ENCODE results near the gene TIAM1.
"Not testable (repeated sequence)": the region's sequence is repeated elsewhere in the genome, so short reads cannot be mapped to it uniquely, and the experiment has no call there.

TIAM1 gene

DNA sequence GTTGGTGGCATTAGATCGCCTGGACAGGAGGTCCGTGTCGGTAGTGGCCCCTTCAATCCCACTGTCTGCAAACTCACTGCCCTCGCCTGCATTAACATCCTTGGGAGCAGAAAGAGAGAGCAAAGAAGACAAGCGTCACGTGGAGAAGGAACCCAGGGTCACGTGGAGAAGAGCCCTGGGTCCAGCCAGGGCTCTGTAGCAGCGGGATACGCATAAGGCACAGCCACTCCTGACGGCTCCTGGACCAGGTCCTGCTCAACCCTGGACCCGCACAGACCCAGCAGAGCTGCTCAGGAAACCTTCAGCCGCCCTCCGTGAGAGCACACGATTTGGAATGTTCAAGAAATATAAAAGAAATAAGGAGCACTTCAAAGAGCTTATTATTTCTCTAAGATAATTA lies 92.0 kb downstream of the TIAM1 start:
- no peak for DNase-seq (ENCODE audit: low read depth)

DNA sequence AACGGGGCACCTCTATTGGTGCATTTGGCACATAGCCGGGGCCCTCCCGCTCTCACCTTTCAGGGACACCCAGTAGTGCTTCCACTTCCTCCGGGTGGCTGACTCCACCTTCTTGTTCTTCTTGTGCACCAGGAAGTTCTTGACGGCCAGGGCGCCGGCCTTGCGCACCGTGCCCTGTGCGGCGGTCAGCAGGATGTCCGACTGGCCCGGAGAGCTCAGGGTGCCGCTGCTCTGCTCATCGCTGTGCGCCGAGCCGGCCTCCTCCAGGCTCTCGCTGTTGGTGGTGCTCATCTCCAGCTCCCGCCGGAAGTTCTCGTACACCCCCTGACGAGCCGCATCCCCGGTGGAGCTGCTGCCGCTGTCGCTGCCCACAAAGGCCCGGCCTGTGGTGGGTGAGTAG lies 92.4 kb downstream of the TIAM1 start:
- DNase-seq (ENCODE audit: low read depth): no peak

GRCh38 chr21:31248598-31248997 lies 95.5 kb downstream of the TIAM1 start:
- DNase-seq (ENCODE audit: low read depth): no peak

DNA sequence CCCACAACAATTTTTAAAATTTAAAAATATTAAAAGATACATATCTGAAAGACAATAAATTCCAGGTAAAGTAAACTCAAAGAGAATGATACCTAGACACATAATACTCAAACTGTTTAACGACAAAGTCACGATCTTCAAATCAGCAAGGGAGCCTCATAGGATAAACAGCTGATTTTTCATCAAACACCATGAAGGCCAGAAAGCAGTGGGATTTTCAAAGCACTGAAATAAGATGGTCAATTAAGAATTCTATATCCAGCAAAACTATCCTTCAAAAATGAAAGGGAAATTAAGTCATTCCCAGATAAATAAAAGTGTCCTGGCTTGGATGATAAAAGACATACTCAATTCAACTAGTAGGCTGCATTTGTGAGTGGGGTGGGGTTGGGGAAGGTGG lies 100.5 kb downstream of the TIAM1 start:
- DNase-seq (ENCODE audit: low read depth): no peak

DNA sequence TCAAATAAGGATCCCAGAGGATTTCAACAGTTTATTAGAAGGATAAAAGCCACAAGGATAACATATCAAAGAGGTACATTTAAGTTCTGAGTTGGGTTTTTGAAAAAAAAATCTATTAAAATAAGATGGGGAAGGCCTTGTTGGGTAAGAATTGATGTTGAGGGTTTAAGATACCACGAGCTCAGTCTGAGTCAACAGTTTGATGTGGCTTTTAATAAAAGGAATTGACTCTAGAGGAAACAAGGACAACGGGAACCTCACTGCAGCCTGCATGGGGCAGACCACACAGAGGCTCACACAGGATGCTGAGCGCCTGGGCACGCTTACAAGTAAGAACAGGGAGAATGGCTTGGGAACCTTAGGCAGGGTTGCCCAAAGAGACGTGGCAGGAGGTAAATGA lies 107.5 kb downstream of the TIAM1 start:
- no peak for DNase-seq (ENCODE audit: low read depth)

DNA sequence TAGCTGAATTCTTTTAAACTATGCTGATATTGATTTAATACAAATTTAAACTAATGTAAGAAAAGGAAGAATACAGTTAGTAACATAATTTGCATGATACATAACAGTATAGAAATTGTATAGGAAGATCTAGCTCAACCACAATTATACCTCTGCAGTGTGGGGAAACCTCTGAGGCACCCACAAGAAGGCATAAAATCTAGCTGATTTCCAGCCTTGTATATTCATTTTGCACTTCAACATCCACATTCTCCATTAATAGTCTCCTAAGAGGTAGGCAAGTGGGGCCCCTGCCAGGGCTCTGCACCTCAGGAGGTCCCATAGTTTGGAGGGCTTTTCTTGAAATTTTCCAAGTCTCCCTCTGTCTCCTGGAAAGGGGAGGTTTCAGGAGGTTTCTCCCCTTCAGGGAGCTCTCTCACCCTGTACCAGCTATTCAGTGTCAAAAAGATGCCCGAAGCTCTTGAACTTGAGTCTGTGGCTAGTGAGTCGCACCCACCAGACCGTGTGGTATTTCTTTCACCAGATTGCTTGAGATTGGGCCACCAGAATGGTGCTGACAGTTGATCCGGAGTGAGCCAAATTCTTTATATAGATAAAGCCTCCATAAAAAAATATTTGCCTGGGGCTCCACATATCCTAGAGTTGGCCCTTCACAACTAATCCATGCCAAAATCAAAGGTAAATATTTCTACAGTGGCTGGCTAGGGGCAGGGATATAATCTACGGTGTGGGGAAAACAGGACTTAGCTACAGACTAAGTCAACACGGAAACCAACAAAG lies 108.2 kb downstream of the TIAM1 start:
- DNase-seq (ENCODE audit: low read depth): no peak

DNA sequence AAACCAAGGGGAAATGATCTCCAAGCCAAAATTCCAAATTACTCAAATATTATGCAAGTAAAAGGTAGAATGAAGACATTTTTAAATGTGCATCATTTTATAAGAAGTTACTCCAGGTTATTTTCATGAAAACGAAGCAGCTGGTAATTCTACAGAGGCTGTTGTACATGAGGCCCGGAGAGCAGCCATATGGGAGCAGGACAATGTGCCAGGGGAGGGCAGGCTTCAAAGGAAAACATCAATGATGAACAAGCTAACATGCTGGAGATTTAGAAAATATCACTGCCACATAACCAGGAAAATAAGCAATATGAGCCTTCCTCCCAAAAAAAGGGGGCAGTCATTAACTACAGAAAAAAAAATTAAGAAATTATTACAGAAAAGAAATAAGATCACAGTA lies 109.1 kb downstream of the TIAM1 start:
- DNase-seq (ENCODE audit: low read depth): no peak

DNA sequence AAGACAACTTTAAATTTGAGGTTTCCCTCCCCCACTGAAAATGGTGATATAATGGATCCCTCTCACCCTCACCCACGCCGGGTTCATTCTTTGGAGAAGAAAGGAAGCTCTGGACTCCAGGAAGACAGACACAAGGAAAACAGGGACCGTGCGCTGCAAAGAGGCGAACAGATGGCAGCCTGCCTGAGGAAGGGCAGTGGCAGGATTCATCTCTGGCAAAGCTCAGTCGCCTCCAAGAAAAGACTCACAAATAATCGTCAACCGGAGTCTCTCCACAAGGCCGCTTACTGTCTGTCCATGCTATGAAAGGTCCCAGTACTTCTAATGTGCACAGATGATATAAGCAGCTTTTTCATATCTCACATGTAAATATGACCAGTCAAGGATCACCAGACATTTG lies 110.3 kb downstream of the TIAM1 start:
- no peak for DNase-seq (ENCODE audit: low read depth)

GRCh38 chr21:31232344-31232743 lies 111.7 kb downstream of the TIAM1 start:
- no peak for DNase-seq (ENCODE audit: low read depth)

GRCh38 chr21:31230937-31231336 lies 113.1 kb downstream of the TIAM1 start:
- no peak for DNase-seq (ENCODE audit: low read depth)

GRCh38 chr21:31228723-31229122 lies 115.3 kb downstream of the TIAM1 start:
- DNase-seq (ENCODE audit: low read depth): not testable (repeated sequence)

GRCh38 chr21:31225713-31226112 lies 118.3 kb downstream of the TIAM1 start:
- no peak for DNase-seq (ENCODE audit: low read depth)

GRCh38 chr21:31222142-31222541 lies 121.9 kb downstream of the TIAM1 start:
- DNase-seq (ENCODE audit: low read depth): no peak

DNA sequence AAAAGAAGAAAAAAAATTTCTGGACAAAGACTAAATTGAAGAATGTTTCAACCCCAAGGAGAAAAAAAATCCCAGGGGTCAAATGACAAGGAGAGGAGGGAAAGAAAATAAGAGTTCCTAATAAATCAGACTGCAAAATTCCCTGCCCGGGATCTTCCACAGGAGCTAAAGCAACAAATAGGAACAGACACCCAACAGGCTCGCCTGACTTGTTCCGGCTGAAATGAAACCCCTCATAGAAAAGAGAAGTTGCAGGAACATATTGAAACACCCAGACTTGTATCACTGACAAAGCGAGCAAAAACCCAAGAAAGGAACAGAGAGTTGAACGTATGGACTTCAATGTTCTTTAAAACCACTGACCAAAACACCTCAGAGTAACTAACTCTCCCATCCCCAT lies 123.0 kb downstream of the TIAM1 start:
- no peak for DNase-seq (ENCODE audit: low read depth)

GRCh38 chr21:31220575-31220974 lies 123.5 kb downstream of the TIAM1 start:
- no peak for DNase-seq (ENCODE audit: low read depth)

- DNase-seq (ENCODE audit: low read depth): no peak
Observed at GRCh38 chr21:31218830-31219608, 125.0 kb downstream of the TIAM1 start.

DNA sequence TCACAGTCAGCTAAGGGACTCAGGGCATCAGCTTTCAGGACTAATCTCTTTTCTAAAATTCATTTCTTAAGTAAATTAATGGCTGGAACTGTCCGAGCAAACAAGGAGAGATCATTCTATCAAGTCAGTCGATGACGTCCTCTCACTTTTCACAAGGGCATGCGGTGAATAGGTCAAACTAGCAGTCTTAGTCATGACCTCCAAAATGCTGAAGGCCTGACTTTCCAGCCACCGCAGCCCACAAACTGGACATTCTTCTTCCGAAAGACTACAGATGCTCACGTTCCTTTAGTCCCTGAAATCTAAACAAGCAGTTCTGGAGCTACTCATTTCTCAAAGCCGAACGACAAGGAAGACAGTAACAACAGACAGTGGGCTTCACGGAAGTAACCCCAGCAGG lies 127.9 kb downstream of the TIAM1 start:
- DNase-seq (ENCODE audit: low read depth): no peak

DNA sequence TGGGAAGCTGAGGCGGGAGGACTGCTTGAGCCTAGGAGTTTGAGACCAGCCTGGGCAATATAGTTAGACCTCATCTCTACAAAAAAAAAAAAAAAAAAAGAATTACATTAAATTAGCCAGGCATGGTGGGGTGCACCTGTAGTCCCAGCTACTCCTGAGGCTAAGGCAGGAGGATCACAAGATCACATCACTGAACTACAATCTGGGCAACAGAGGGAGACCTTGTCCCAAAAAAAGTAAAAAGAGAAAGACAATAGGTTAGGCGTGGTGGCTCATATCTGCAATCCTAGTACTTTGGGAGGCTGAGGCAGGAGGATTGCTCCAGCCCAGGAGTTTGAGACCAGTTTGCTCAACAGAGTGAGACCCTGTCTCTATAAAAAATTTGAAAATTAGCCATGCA lies 130.3 kb downstream of the TIAM1 start:
- DNase-seq (ENCODE audit: low read depth): no peak

DNA sequence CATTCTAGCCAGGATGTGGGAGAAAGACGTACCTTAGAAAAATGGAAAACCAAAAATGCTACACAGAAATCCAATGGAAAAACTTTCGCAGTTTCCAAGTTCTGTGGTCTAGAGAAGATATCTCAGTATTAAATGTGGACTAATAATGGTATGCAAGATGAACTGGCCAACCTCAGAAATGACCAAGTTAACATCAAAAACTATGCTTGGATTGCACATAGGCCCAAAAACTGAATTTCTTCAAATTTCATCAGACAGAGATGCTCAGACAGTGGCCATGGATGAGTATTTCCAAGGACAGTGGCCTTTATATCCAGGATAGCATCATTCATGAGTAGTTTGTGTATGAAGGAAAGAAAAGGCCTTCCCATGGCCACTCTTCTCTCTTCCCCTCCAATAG lies 132.2 kb downstream of the TIAM1 start:
- no peak for DNase-seq (ENCODE audit: low read depth)

DNA sequence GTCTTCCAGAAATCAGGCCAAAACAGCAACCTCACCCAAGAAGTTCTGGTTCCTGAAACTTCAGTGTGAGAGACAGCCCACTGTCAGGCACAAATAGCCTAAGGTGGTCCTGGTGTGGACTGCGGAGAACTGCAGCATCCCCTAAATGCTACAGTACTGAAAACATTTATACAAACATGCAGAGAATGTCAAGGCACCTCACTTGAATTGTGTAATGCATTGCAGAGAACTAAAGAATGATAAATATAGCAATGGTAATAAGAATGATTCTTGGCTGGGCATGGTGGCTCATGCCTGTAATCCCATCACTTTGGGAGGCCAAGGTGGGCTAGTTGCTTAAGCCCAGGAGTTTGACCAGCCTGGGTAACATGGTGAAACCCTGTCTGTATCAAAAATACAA lies 138.6 kb downstream of the TIAM1 start:
- no peak for DNase-seq (ENCODE audit: low read depth)

GRCh38 chr21:31204801-31205200 lies 139.3 kb downstream of the TIAM1 start:
- DNase-seq (ENCODE audit: low read depth): no peak

DNA sequence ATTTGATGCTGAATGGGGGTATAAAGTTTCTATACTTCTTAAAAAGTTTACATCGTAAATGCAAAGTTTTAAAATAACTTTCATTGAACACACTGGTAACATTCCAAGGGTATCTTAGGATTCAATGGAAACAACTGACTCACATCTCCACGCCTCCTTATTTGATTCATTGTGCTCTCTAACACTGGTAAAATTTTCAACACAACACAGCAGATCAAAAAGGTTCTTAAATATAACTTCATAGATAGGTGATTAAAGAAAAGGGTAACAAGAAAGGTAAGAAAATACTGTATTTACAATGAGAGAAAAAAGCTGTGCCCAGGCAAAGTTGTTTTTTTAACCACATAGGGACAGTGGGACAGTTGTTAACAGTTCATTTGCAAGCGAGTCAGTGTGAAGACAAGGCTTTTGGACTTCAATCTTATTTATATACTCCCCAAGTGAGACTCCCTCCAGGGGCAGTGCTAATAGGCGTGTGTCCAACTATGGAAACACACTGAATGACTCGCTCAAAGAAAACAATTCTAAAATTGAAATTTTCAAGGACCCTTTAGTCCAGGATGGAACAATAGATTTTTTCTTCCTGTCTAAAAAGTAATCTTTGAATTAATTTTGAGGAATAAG lies 140.5 kb downstream of the TIAM1 start:
- no peak for DNase-seq (ENCODE audit: low read depth)

DNA sequence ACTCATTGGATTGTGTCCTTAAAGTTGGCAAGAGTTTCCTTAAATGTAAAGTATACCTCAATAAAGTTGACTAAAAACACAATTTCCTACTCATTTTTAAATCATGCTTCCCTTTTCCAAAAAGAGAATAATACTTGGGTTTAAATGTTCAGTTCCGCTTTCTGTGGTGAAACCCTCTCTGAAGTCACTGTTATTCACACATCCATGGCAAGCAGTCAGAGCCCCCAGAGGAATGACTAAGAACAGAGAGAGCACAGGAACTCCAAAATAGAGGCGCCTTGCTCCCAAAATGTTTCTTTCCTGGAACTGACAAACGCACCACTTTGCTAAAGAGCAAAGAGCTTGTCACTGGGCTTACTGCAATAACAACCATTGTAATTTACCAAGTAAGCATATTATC lies 142.5 kb downstream of the TIAM1 start:
- DNase-seq (ENCODE audit: low read depth): no peak

Measured in GM04504 (cell line).